ENCODE data around the gene NTRK2. TPM values are rescaled to one million over a fixed set of nuclear protein-coding genes. Genes with fewer than 3 reads are reported as not detected.

The NTRK2 gene
- total RNA-seq, 1 experiment from 2014 or later: not detected

DNA sequence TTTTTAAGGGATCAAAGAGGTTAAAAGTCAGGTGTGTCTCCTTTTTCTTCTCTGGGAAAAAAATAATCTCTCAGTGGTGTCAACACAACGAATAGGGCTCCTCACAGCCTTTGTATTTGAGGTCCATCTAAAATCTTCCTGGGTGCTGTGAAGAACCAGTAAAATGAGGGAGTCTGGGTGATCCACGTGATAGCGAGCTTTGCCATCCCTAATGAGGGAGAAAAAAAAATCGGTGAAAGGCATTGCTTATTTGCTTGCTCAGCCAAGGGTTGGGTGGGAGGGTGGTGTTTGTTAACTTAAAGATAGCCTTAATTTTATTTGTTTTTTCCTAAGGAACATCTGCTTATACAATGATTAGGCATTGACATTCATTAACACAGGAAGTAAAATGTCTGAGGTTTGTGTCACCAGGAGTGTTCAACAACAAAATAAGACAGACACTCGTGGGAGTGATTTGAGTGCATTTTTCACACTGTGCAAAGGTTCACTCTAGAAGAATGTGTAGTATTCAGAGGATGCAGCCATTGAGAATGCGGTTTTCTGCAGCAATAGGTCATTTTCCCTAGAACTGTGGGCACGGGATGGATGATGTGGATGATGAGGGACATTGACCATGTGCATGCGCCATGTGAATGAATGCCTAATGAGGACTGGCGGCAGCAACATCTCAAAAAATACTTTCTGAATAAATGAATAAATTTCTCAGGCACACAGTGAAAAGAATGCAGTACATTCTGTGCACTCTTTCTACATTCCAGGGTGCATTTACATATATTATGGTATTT lies 369.5 kb downstream of the NTRK2 start:
- Histone ChIP-seq H3K9me3 (ENCODE audit: control insufficient read depth in 1 of 2, insufficient read depth in 1 of 2, low read depth in 1 of 2, low read length in 2 of 2) (no peaks in the 10 kb centered on the region), H3K4me1 (ENCODE audit: control insufficient read depth in 1 of 2, insufficient read depth in 2 of 2, low read length in 2 of 2) (no peaks in the 10 kb centered on the region), H3K27me3 (ENCODE audit: insufficient read depth, low read length) (peaks cover 28% of the 10 kb centered on the region), H4K20me1 (ENCODE audit: insufficient read depth) (no peaks in the 10 kb centered on the region), H3K9ac (ENCODE audit: low read length) (no peak overlapping the region), H3K9me2 (ENCODE audit: insufficient read depth) (no peaks in the 10 kb centered on the region), H3K79me2 (ENCODE audit: insufficient read depth, low read length) (no peaks in the 10 kb centered on the region), H3K4me3 (replicated peaks in 1 of 2; ENCODE audit: low read depth in 1 of 2, low read length in 2 of 2) (no peak overlapping the region), H3K4me2 (ENCODE audit: low read length) (no peak overlapping the region), H3K36me3 (ENCODE audit: control insufficient read depth in 1 of 2, insufficient read depth in 2 of 2, low read length in 2 of 2) (no peaks in the 10 kb centered on the region), H3K27ac (ENCODE audit: low read depth, low read length) (no peak overlapping the region), H2AFZ (ENCODE audit: low read depth, low read length, poor library complexity, severe bottlenecking) (no peak overlapping the region)
- ChIA-PET POLR2A (no interaction called here), CTCF (no interaction called here), RAD21 (ENCODE audit: low non-redundant PET in 1 of 2, low total read pairs in 2 of 2, uncharacterized antibody in 2 of 2, unreplicated experiment in 2 of 2) (no interaction called here)
- DNase-seq (ENCODE audit: low read depth, low spot score) (no peak), ATAC-seq (no peak)
- intact Hi-C loops (cut with micrococcal nuclease): no loop called here
- TF ChIP-seq CEBPB (IDR thresholded peaks at IDR 0.05; ENCODE audit: low read depth) (no peak), EGR1 (IDR thresholded peaks at IDR 0.05; ENCODE audit: low read depth) (no peak), YY1 (IDR thresholded peaks at IDR 0.05; ENCODE audit: extremely low read depth, insufficient replicate concordance, low read depth, low read length) (no peak), ZNF274 (IDR thresholded peaks at IDR 0.05; ENCODE audit: low read depth, low read length) (no peak), TCF7L2 (IDR thresholded peaks at IDR 0.05; ENCODE audit: borderline replicate concordance, extremely low read depth, insufficient read depth, insufficient read length) (no peak), ZFX (IDR thresholded peaks at IDR 0.05) (no peak), RAD21 (IDR thresholded peaks at IDR 0.05; ENCODE audit: low read depth) (no peak), JUND (IDR thresholded peaks at IDR 0.05) (no peak), FOSL1 (IDR thresholded peaks at IDR 0.05; ENCODE audit: low read depth) (no peak), SRF (IDR thresholded peaks at IDR 0.05; ENCODE audit: low read depth) (no peak)
- TF ChIP-seq, protein P1, sequence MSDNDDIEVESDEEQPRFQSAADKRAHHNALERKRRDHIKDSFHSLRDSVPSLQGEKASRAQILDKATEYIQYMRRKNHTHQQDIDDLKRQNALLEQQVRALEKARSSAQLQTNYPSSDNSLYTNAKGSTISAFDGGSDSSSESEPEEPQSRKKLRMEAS (IDR thresholded peaks at IDR 0.05): no peak
- no TSS peak for BruUV-seq (replicated peaks)

DNA sequence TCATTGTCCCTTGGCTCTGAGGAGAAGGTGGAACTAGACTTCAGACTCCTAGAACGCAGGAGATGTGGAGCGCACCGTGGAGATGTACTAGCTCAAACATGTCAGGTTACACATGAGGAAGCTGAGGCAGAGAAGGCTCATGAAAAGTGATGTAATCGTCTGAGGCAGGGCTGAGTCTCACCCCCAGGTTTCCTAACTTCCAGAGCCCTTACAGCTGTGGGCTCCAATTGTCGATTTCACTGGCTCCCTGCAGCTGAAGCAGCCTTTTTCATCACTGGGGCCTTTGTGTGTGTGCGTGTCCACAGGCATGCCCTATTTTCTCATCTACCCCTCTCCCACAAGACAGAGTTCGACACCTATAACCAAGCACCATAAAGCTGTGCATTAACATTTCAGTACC lies 370.6 kb downstream of the NTRK2 start:
- ATAC-seq (no peak), DNase-seq (ENCODE audit: low read depth, low spot score) (no peak)
- ChIA-PET CTCF (no interaction called here), POLR2A (no interaction called here), RAD21 (ENCODE audit: low non-redundant PET in 1 of 2, low total read pairs in 2 of 2, uncharacterized antibody in 2 of 2, unreplicated experiment in 2 of 2) (no interaction called here)
- BruUV-seq (replicated peaks): no TSS peak
- Histone ChIP-seq H3K27me3 (ENCODE audit: insufficient read depth, low read length) (peaks cover 32% of the 10 kb centered on the region), H3K4me1 (ENCODE audit: control insufficient read depth in 1 of 2, insufficient read depth in 2 of 2, low read length in 2 of 2) (no peaks in the 10 kb centered on the region), H3K4me2 (ENCODE audit: low read length) (no peak overlapping the region), H3K27ac (ENCODE audit: low read depth, low read length) (no peak overlapping the region), H3K79me2 (ENCODE audit: insufficient read depth, low read length) (no peaks in the 10 kb centered on the region), H4K20me1 (ENCODE audit: insufficient read depth) (no peaks in the 10 kb centered on the region), H3K4me3 (replicated peaks in 1 of 2; ENCODE audit: low read depth in 1 of 2, low read length in 2 of 2) (no peak overlapping the region), H2AFZ (ENCODE audit: low read depth, low read length, poor library complexity, severe bottlenecking) (no peak overlapping the region), H3K9me3 (ENCODE audit: control insufficient read depth in 1 of 2, insufficient read depth in 1 of 2, low read depth in 1 of 2, low read length in 2 of 2) (no peaks in the 10 kb centered on the region), H3K9ac (ENCODE audit: low read length) (no peak overlapping the region), H3K36me3 (ENCODE audit: control insufficient read depth in 1 of 2, insufficient read depth in 2 of 2, low read length in 2 of 2) (no peaks in the 10 kb centered on the region), H3K9me2 (ENCODE audit: insufficient read depth) (no peaks in the 10 kb centered on the region)
- intact Hi-C loops (cut with micrococcal nuclease): no loop called here
- TF ChIP-seq EGR1 (IDR thresholded peaks at IDR 0.05; ENCODE audit: low read depth): no peak
- TF ChIP-seq, protein P2, sequence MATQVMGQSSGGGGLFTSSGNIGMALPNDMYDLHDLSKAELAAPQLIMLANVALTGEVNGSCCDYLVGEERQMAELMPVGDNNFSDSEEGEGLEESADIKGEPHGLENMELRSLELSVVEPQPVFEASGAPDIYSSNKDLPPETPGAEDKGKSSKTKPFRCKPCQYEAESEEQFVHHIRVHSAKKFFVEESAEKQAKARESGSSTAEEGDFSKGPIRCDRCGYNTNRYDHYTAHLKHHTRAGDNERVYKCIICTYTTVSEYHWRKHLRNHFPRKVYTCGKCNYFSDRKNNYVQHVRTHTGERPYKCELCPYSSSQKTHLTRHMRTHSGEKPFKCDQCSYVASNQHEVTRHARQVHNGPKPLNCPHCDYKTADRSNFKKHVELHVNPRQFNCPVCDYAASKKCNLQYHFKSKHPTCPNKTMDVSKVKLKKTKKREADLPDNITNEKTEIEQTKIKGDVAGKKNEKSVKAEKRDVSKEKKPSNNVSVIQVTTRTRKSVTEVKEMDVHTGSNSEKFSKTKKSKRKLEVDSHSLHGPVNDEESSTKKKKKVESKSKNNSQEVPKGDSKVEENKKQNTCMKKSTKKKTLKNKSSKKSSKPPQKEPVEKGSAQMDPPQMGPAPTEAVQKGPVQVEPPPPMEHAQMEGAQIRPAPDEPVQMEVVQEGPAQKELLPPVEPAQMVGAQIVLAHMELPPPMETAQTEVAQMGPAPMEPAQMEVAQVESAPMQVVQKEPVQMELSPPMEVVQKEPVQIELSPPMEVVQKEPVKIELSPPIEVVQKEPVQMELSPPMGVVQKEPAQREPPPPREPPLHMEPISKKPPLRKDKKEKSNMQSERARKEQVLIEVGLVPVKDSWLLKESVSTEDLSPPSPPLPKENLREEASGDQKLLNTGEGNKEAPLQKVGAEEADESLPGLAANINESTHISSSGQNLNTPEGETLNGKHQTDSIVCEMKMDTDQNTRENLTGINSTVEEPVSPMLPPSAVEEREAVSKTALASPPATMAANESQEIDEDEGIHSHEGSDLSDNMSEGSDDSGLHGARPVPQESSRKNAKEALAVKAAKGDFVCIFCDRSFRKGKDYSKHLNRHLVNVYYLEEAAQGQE (IDR thresholded peaks at IDR 0.05; ENCODE audit: low read depth): no peak
- TF ChIP-seq EZH2phosphoT487 (IDR thresholded peaks at IDR 0.05; ENCODE audit: borderline replicate concordance): no peak
- TF ChIP-seq SRF (IDR thresholded peaks at IDR 0.05; ENCODE audit: low read depth): no peak
- TF ChIP-seq, protein P3, sequence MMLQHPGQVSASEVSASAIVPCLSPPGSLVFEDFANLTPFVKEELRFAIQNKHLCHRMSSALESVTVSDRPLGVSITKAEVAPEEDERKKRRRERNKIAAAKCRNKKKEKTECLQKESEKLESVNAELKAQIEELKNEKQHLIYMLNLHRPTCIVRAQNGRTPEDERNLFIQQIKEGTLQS (IDR thresholded peaks at IDR 0.05): no peak
- TF ChIP-seq, protein P4, sequence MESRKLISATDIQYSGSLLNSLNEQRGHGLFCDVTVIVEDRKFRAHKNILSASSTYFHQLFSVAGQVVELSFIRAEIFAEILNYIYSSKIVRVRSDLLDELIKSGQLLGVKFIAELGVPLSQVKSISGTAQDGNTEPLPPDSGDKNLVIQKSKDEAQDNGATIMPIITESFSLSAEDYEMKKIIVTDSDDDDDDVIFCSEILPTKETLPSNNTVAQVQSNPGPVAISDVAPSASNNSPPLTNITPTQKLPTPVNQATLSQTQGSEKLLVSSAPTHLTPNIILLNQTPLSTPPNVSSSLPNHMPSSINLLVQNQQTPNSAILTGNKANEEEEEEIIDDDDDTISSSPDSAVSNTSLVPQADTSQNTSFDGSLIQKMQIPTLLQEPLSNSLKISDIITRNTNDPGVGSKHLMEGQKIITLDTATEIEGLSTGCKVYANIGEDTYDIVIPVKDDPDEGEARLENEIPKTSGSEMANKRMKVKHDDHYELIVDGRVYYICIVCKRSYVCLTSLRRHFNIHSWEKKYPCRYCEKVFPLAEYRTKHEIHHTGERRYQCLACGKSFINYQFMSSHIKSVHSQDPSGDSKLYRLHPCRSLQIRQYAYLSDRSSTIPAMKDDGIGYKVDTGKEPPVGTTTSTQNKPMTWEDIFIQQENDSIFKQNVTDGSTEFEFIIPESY (IDR thresholded peaks at IDR 0.05; ENCODE audit: extremely low read depth, insufficient replicate concordance, low read length): no peak

Data from HCT116 (cell line).